Transverse colon (tissue), 4 donors: ENCODE measurements around the gene NMRAL1. TPM values are rescaled to one million over a fixed set of nuclear protein-coding genes. Genes with fewer than 3 reads are reported as not detected.

Source experiments
- DNase-seq: peaks from one replicate; pipeline ENCODE4 v3.0.0-alpha.2; 2019
- H3K27ac ChIP-seq, 4 donors: fragments of 200-600 bp; sonication (generic); 2 replicates each; pipeline ENCODE4 v1.5.1; 2016 to 2018; ENCODE audit warnings: inconsistent platforms in 4 of 4
- H3K27me3 ChIP-seq: fragments of 200-600 bp; sonication (generic); 2 replicates; pipeline ENCODE4 v1.5.1; 2017; ENCODE audit warnings: inconsistent platforms
- H3K36me3 ChIP-seq, 4 donors: fragments of 200-600 bp; sonication (generic); 2 replicates each; pipeline ENCODE4 v1.5.1; 2017 to 2019; ENCODE audit warnings: inconsistent platforms in 4 of 4
- H3K4me1 ChIP-seq, 4 donors: fragments of 200-600 bp; sonication (generic); 2 replicates each; pipeline ENCODE4 v1.5.1; 2017 to 2020; ENCODE audit warnings: inconsistent platforms in 4 of 4
- H3K4me3 ChIP-seq, 4 donors: fragments of 200-600 bp; sonication (generic); 1 replicate in 1 of 4; 2 replicates in 3 of 4; pipeline versions ENCODE4 v1.5.1 to v1.6.1; 2017 to 2019; ENCODE audit warnings: inconsistent platforms in 4 of 4
- H3K9me3 ChIP-seq, 2 donors: fragments of 200-600 bp; sonication (generic); 2 replicates each; pipeline ENCODE4 v1.5.1; 2017 to 2019; ENCODE audit warnings: inconsistent platforms in 2 of 2
- CTCF ChIP-seq, 5 experiments: fragments of 200-600 bp in 3 of 5; fragments of 450-650 bp in 2 of 5; sonication (generic) in 3 of 5; IDR thresholded peaks; 1 replicate in 2 of 5; 2 replicates in 3 of 5; pipeline ENCODE4 v1.5.1; 2016 to 2017; ENCODE audit warnings: antibody characterized with exemption in 5 of 5, inconsistent platforms in 3 of 5, mild to moderate bottlenecking in 2 of 5, moderate library complexity in 1 of 5
- EP300 ChIP-seq: sonication (generic); formaldehyde crosslinking; IDR thresholded peaks from one replicate; pipeline ENCODE4 v1.6.1; 2017; ENCODE audit warnings: antibody characterized with exemption, low read depth
- POLR2A ChIP-seq: fragments of 450-650 bp; IDR thresholded peaks from one replicate; pipeline ENCODE4 v1.6.1; 2016; ENCODE audit warnings: antibody characterized with exemption, mild to moderate bottlenecking, moderate library complexity
- POLR2AphosphoS5 ChIP-seq, 3 donors: sonication (generic); formaldehyde crosslinking; IDR thresholded peaks; one replicate each; pipeline ENCODE4 v1.6.1; 2016; ENCODE audit warnings: antibody characterized with exemption in 3 of 3
- WGBS, 2 donors: methylation state at CpG; one replicate each; pipeline ENCODE4 v1.1.5; 2018; ENCODE audit warnings: low coverage in 1 of 2; 5-methylcytosine and 5-hydroxymethylcytosine counted together
- in situ Hi-C, 4 donors: fragments of 200-750 bp; cut with MboI; loops; one replicate each; pipeline versions ENCODE4 v1.15.0 to v1.15.1; 2017; ENCODE audit warnings: low sequenced_read_pairs in 3 of 4, low pct_ligation_motif_present in 1 of 4, low pct_unique_long_range_greater_than_20kb in 1 of 4
- intact Hi-C: fragments of 100-400 bp; cut with DNase I; formaldehyde crosslinking; loops from one replicate; pipeline ENCODE4 v1.15.1; 2023; ENCODE audit warnings: low total_unique reads
- total RNA-seq, 4 donors: library from RNA; depleted of rRNA; stranded (reverse); fragments of >200 nt; gene quantifications; one replicate each; pipeline ENCODE4 v1.1.0, GENCODE V29; 2016

Gene NMRAL1
- total RNA-seq, 4 donors from 2014 or later = 46.0 to 75.9 (median 66.6) TPM

- H3K36me3 ChIP-seq = no peaks in the 10 kb centered on the region
- in situ Hi-C loops = no loop called here
- TF ChIP-seq POLR2AphosphoS5 (IDR thresholded peaks at IDR 0.05) (no peak), POLR2A (no peak)
- H3K9me3 ChIP-seq = no peaks in the 10 kb centered on the region
- H3K4me3 ChIP-seq = peak overlapping the region; percentile 65 to 86 (median 80)
- 2 to 21% methylated on average over 4 to 27 of the region's 31 CpGs for WGBS, 2 donors
- no peaks in the 10 kb centered on the region for H3K27me3 ChIP-seq
- H3K4me1 ChIP-seq = peaks cover 4 to 23% (median 19%) of the 10 kb centered on the region in 4 donors
- peak overlapping the region; percentile 87 to 97 (median 95) for H3K27ac ChIP-seq
- no peak for DNase-seq
- intact Hi-C loops = no loop called here
Observed at GRCh38 chr16:4426021-4426684, 48.3 kb downstream of the NMRAL1 start.

- Histone ChIP-seq H3K36me3 (no peaks in the 10 kb centered on the region), H3K4me3 (peak within 1 kb of the TSS; percentile 65 to 86 (median 80)), H3K27ac (peak within 1 kb of the TSS; percentile 87 to 97 (median 95)), H3K27me3 (no peaks in the 10 kb centered on the region), H3K4me1 (peaks cover 4 to 25% (median 22%) of the 10 kb centered on the region in 4 donors), H3K9me3 (no peaks in the 10 kb centered on the region)
- peak; percentile 91 for DNase-seq
- WGBS, 2 donors = 0 to 1% methylated on average over 11 to 68 of the region's 68 CpGs
- intact Hi-C loops = no loop called here
- in situ Hi-C loops = no loop called here
- TF ChIP-seq POLR2A (peak; percentile 81), POLR2AphosphoS5 (IDR thresholded peaks at IDR 0.05) (peak; percentile 84 to 93 (median 89)), EP300 (no peak), CTCF (IDR thresholded peaks at IDR 0.05) (peak in 1 of 5 experiments; percentile 10)
Observed at GRCh38 chr16:4425378-4426020, 48.9 kb downstream of the NMRAL1 start, which contains the start of gene DNAJA3. TSS of gene DNAJA3 (plus strand) at chr16:4425868. CDS start at chr16:4425882, 14 bp downstream.

- H3K36me3 ChIP-seq = no peaks in the 10 kb centered on the region
- H3K27ac ChIP-seq = peak overlapping the region; percentile 14 to 54 (median 40)
- H3K4me1 ChIP-seq = peaks cover 6 to 31% (median 23%) of the 10 kb centered on the region in 4 donors
- in situ Hi-C loops (no loop called here), intact Hi-C loops (no loop called here)
- H3K27me3 ChIP-seq = no peaks in the 10 kb centered on the region
- no peaks in the 10 kb centered on the region for H3K9me3 ChIP-seq
- no peak for DNase-seq
- 32 to 64% methylated on average over 4 to 8 of the region's 8 CpGs for WGBS, 2 donors
- TF ChIP-seq POLR2A (no peak), EP300 (no peak), POLR2AphosphoS5 (IDR thresholded peaks at IDR 0.05) (no peak), CTCF (IDR thresholded peaks at IDR 0.05) (no peak)
- no peak overlapping the region for H3K4me3 ChIP-seq
Observed at GRCh38 chr16:4420505-4421105, 53.8 kb downstream of the NMRAL1 start.

GRCh38 chr16:4419402-4419959 is 54.9 kb downstream of the NMRAL1 start:
- no peak overlapping the region for H3K4me3 ChIP-seq
- peak overlapping the region in 3 of 4 donors; percentile 14 to 46 (median 34) for H3K27ac ChIP-seq
- no peaks in the 10 kb centered on the region for H3K9me3 ChIP-seq
- no peak for DNase-seq
- in situ Hi-C loops (loop anchor here in 1 of 4 donors (10.0 kb wide), 1 partner anchor 65 kb away; the partner anchor contains the start of gene PAM16), intact Hi-C loops (no loop called here)
- no peaks in the 10 kb centered on the region for H3K36me3 ChIP-seq
- no peak for TF ChIP-seq CTCF (IDR thresholded peaks at IDR 0.05)
- no peak for TF ChIP-seq EP300
- TF ChIP-seq POLR2A = no peak
- TF ChIP-seq POLR2AphosphoS5 (IDR thresholded peaks at IDR 0.05) = no peak
- WGBS, 2 donors = 57 to 73% methylated on average over 3 to 7 of the region's 7 CpGs
- H3K27me3 ChIP-seq = no peaks in the 10 kb centered on the region
- H3K4me1 ChIP-seq = peaks cover 16 to 38% (median 27%) of the 10 kb centered on the region in 4 donors
